Stimulated activated CD4-positive, alpha-beta T cell treated with anti-CD3 and anti-CD28 coated beads, TNF-alpha, amount 100 ng/mL, for 24 hours (primary cell): ENCODE measurements around the gene CGN.
"Not testable (repeated sequence)": the region's sequence is repeated elsewhere in the genome, so short reads cannot be mapped to it uniquely, and the experiment has no call there.

ENCODE experiments used
- DNase-seq, 3 experiments: peaks; one replicate each; pipeline ENCODE4 v3.0.0-alpha.2; 2020; ENCODE audit warnings: low read depth in 3 of 3

Gene CGN

DNA sequence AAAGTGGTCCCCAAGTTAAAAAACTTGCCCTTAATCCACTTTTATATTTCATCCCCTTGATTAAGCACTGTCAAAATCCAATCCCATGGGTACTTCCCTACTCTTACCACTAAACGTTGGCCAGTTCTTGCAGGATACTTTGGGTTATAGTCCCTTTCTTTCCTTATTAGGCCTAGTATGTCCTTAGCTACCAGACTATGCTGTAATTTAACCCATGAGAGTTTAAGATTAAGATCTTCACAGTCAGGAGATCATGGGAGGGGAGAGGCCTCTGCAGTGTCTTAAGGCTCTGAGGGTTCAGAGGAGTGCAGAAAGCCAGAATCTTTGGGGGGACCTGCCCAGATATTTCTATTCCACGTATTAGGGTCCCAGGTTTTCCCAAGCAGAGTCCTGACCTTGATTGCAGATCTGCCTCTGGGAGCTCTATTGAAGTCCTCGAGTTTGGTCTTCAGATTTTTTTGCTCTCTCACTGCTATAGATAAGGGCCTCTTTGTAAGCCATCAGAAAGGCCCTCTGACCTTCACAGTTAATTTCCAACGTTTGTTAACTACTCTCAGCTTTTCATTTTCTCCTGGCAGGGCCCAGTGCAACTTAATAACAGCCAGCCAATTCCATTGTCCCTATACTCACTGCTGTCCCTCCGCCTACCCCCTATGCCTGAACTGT lies 9.0 kb upstream of the CGN start:
- DNase-seq = no peak

DNA sequence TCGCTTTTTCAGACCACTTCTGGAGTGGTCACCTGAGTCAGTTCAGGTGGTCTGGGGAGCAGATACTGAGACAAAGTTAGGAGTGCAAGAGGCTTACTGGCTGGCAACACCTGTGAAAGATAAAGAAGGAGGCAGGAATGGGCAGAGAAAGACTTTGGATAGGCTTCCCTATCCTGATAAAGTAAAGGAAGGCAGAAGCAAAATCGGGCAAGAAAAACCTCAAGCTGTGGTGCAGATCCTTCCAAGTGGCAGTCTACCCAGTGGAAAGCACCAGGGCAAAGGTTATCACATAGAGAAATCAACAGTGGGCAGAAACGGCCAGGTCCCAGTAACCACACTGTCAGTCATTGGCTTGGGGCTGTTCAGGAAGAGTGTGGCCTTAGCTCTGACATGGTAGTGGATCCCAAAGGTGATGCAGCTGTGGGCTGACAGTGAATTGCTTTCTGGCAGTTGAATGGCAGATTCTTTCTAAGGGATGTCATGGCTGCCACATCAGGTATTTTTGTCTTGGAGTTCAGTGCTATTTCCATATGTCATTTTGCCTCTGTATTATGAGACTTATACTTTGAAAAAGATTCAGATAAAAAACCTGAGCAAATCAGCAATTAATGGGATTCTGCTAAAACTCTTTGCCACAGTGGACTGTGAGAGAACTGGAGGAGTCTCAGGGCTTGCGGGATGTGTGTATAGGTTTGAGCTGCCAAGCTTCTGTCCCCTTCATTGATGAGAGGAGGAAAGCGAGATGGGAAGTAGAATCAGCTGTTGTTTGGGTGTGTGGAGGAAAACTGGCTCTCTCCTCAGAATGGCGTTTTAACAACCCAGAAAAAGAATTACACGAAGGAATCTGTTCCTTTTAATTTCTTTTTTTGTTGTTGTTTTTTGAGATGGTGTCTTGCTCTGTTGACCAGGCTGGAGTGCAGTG lies 8.1 kb upstream of the CGN start:
- DNase-seq = no peak

DNA sequence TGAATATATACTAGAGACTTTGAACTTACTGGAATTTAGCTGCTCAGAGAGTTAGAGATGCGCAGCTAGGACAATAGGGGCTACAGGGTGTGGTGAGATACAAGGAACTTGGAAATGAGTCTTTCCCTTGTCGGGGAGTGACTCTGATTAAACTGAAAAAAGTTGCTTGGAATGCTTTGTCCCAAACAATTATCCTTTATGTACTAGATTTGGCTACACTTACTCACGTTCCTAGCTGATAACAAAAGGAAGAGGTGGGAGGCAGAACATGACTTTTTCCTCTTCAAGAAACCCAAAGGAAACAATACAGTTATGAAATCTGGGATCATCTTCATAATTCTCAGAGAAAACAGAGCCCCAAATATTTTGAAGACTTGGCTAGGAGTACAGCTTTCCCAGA lies 6.9 kb upstream of the CGN start:
- DNase-seq = no peak

DNA sequence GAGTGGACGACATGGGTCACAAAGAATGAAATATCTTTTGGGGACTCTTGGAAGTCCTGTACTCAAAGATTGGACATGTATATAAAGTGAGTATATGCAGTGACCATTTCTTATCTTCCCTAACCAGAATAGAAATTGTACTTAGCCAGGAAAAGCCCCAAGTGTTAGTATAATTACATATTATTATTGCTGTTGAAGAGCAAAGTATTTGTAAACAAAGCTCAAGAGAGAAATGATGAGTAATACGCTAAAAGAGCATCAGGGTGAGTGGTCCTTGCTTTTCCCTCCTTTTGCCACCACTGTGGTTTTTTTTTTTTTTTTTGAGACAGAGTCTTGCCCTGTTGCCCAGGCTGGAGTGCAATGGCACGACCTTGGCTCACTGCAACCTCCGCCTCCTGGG lies 6.4 kb upstream of the CGN start:
- no peak for DNase-seq

DNA sequence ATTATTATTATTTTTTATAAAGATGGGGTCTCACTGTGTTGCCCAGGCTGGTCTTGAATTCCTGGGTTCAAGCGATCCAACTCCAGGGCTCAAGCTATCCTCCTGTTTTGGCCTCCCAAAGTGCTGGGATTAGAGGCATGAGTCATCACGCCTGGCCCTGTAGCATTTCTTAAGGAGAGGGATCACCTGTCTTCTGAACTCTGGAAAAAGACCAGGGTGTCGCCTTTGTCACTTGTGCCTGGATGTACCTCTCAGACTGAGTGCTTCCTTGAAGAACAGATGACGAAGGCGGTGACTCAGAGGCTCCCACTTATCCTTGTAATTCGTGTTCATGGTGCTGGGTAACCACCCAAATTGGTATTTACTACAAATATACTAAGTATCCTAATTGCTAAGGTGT lies 2.4 kb upstream of the CGN start:
- DNase-seq = no peak

DNA sequence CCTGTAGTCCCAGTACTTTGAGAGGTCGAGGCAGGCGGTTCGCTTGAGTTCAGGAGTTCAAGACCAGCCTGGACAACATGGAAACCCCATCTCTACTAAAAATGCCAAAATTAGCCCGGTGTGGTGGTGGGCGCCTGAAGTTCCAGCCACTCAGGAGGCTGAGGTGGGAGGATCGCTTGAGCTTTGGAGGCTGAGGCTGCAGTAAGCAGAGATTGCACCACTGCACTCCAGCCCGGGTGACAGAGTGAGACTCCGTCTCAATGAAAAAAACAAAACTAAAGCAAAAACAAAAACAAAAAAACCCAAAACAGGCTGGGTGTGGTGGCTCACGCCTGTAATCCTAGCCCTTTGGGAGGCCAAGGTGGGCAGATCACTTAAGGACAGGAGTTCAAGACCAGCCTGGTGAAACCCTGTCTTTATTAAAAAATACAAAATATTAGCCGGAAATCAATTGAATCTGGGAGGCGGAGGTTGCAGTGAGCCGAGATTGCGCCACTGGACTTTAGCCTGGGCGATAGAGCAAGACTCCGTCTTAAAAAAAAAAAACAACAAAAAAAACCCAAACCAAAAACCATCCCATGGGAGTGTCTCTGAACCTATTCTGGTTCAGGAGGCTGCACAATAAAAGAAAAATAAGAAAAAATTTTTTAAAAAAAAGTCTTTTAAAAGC lies 1.7 kb upstream of the CGN start:
- no peak for DNase-seq

DNA sequence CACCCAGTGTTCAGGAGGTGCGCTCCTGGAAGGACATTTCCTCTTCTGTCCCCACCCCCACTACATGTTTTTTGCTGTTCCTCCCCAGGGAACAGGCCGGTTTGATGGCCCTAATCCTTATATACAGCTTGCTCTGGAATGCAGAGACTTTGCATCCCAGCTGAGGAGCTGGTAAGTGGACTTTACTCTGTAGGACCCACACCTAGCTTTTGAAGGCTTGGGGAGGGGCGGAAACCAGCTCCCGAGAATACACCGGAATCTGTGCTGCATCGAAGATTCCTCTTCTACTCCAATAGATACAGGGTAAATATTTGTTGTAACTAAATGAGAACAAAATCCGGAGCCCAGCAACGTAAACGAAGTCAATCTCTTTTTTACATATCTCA lies 1.2 kb upstream of the CGN start:
- no peak for DNase-seq

DNA sequence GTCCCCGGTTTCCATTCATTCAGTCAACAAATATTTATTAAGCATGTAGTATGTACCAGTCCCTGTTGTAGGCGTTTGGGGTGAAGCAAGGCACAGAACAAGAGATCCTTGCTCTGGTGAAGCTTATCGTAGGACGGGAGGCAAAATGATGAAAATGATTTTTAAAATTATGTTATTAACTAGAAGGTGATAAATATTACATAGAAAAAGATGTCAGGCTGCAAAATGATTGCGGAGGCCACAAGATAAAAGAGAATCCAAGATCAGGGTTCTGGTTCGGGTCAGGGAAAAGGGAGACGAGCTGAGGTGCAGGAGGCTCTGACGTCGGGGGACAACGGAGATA lies 602 bp upstream of the CGN start:
- DNase-seq = no peak

DNA sequence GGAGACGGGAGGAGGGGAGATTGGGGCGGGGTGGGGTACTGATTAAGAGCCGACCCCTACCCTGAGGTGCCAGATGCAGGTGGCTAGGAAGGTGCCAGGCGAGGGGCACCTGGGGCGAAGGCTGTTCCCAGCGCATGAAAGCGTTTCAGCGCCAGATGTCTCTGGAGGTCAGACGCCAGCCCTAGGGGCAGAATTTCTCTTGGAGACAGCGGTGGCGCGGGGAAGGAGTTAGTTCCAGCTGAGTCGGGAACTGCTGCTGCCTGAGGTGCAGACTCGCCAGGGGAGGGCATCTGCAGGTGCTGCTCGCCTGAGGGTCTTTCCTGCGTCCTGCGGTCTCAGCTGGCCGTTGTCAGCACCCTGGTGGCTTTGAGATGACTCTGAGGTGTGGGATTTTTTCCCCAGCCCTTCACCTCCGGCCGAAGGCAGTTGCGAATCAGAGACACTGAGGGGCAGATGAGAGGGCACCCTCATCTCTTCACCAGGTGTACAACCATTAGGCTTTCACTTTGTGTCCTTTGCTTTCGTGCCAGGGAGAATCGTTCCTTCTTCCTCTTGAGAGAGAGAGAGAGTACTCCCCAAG lies 539 bp downstream of the CGN start:
- peak in 1 of 3 experiments; percentile 14 for DNase-seq

DNA sequence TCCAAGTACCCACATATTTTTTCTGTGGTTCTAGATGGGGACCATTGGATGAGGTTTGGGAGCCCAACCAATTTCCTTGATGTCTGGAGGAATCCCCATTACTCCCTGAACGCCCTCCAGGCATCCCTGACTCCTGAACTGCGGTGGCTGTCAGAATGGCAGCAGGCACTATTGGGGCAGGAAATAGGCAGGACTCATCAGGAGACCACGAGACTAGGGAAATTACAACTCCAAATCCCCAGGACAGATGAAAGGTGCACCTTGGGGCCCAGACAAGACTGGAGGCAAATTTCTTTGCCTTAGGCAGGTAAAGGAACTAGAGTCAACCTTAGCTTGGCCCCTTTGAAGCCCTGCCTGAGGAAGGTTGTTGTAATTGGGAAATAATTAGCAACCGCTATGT lies 1.1 kb downstream of the CGN start:
- no peak for DNase-seq

DNA sequence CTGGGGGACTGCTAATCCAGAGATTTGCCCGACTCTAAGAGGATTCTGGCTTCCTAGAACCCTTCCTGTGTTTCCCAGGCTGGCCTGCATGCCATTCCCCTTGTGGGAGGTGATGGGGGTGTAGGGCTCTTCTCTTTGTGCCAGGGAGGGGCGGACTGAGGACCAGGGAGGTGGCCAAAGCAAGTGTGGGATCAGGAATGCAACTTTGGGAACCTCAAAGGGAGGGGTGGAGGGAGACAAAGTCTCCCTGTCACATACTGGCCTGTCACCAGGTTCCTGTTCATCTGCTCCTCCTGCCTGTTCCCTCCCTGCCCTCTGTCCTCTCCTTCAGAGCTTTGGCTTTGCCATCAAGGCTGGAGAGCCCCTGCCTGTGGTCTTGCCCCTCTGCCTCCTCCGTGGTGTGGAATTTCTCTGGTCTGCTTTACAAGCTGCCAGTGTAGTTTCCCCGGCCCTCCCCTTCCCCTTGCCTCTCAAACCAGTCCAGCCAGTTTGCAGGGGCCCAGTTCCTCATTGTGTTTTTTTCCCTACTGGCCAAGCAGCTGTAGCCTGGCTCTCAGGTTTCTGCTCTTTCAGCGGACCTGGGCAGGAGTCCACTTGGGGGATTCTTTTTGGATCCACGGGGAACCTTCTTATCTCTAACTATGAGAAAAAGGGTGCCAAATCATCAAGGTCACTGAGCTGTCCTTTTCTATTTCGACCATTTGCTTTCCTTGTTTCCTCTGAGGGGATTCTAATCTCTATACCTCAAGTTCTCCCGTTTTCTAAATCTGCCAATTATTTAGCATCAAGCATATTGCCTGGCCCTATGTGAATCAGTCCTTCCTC lies 1.8 kb downstream of the CGN start:
- DNase-seq = no peak

DNA sequence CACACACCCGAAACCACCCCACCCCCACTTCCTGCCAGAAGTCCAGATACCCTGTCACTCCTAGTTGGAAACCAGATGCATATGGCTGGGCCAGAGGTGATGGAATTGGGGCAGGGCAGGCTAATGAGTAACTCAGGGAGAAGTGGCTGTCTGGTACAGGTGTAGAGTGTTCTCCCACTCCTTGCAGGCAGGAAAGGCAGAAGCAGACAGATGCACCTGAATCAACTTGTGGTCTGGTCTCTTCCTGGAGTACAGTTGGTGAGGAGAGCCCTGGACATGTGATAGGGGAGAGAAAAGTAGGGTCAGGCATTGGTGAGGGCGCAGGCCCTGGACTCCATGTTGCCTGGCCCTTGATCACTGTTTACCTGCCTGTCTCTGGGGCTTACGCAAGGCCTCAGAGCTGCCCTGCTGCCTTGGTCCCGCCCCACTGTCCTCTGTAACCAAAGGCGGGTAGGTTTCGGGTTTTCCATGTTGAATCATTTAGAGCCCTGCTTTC lies 2.5 kb downstream of the CGN start:
- peak in 1 of 3 experiments; percentile 31 for DNase-seq

DNA sequence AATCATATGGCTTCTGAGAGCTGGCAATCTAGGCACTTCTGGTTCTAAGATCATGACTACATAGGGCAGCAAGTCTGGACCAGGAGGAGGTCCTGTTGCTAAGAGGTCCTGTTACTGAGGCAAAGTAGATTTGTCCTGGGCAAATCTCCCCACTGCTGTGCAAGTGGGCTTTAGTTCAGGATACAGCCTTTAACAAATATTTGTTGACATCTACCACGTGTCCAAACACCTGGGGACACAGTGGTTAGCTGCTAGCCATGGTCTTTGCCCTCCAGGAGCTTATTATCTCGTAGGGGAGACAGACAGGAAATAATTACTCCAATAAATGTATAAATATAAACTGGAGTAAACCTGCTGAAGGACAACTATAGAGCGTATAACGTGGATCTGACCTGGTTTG lies 3.2 kb downstream of the CGN start:
- no peak for DNase-seq

DNA sequence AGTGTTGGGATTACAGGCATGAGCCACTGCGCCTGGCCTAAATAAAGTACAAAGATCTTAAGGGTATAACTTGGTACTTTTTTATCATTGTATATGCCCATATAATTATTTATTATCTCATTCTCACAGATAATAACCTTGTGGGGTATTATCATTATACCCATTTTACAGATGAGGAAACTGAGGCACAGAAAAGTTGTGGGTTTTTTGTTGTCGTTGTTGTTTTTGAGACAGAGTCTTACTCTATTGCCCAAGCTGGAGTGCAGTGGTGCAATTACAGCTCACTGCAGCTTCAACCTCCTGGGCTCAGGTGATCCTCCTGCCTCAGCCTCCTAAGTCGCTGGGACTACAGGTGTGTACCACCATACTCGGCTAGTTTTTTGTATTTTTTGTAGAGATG lies 4.1 kb downstream of the CGN start:
- no peak for DNase-seq

DNA sequence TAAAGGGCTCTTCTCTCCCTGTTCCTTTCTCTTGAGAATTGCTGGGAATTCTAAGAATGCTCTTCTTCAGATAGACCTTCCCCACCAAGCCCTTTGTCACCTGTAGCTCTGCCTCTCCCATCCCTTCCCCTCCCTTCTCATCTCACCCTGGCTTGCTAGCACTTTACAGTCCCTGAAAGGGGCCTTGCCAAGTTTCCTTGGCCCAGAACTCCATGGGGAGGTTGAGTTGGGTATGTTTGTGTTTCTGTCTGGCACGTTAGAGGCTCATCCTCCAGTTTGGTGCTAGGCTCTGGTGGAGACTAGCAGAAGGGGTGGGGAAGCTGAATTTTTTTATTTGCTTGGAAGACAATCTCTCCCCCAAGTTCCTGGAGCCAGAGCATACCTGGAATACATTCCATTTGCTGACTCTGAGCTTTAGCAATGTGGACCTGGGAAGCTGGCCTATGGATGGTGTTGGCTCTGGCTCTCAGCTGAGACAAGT lies 4.9 kb downstream of the CGN start:
- no peak for DNase-seq

DNA sequence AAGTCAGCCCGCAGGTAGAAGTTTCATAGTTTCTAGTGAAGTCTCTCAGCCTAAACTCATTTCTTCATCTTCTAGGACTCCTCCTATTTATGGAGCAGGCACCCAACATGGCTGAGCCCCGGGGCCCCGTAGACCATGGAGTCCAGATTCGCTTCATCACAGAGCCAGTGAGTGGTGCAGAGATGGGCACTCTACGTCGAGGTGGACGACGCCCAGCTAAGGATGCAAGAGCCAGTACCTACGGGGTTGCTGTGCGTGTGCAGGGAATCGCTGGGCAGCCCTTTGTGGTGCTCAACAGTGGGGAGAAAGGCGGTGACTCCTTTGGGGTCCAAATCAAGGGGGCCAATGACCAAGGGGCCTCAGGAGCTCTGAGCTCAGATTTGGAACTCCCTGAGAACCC lies 7.2 kb downstream of the CGN start:
- no peak for DNase-seq

DNA sequence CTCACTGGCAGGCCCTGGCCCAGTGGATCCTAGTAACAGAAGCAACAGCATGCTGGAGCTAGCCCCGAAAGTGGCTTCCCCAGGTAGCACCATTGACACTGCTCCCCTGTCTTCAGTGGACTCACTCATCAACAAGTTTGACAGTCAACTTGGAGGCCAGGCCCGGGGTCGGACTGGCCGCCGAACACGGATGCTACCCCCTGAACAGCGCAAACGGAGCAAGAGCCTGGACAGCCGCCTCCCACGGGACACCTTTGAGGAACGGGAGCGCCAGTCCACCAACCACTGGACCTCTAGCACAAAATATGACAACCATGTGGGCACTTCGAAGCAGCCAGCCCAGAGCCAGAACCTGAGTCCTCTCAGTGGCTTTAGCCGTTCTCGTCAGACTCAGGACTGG lies 7.7 kb downstream of the CGN start:
- no peak for DNase-seq

DNA sequence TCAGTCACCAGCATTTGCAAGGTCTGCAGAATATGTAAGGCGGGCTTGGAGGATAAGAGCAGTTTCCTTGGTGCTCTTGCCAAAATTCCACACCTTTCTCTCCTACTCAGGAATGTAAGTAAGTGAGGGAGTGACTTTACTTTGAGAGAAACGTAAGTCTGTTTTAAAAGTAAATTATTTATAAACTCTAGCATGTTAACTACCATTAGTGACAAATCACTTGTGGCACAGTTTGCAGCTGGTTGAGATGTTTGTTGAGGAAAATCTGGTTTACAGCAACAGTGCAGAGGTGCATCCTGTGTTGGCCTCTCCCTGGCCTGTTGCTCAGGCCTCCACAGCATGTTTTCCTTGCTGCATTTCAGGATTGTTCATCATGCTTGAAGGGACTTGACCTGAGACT lies 8.5 kb downstream of the CGN start:
- no peak for DNase-seq

DNA sequence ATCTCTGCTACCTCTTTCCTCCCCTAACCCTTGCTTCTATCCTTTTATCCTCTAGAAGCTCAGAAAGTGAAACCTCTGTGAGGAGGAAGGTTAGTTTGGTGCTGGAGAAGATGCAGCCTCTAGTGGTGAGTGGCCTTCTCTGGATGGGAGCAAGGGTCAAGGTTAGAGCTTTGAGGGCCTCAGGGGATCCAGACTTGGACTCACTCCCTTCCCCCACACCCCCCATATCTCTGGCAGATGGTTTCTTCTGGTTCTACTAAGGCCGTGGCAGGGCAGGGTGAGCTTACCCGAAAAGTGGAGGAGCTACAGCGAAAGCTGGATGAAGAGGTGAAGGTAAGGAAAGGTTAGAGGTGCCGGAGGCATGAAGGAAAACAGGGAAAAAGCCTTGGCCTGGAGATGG lies 9.2 kb downstream of the CGN start:
- no peak for DNase-seq

DNA sequence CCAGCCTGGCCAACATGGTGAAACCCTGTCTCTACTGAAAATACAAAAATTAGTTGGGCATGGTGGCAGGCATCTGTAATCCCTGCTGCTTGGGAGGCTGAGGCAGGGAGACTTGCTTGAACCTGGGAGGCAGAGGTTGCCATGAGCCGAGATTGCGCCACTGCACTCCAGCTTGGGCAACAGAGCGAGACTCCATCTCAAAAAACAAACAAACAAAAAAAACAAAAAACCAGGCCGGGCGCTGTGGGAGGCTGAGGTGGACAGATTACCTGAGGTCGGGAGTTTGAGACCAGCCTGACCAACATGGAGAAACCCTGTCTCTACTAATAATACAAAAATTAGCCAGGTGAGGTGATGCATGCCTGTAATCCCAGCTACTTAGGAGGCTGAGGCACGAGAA lies 11.2 kb downstream of the CGN start:
- not testable (repeated sequence) for DNase-seq

DNA sequence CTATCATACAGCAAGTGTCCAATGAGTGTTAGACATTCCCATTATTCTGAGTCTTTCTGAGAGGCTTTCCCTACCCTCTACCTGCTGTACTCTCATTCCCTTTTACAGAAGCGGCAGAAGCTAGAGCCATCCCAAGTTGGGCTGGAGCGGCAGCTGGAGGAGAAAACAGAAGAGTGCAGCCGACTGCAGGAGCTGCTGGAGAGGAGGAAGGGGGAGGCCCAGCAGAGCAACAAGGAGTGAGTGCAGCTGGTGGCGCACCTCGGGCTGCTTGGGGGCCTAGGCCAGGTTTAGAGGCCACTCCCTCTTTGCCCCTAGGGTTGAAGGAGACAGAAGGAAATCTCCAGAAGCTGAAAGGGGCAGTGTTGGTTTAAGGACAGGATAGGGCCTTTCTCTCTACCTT lies 12.1 kb downstream of the CGN start:
- no peak for DNase-seq
